ENCODE measurements around the gene NEMP1. TPM values are rescaled to one million over a fixed set of nuclear protein-coding genes. Genes with fewer than 3 reads are reported as not detected.
A peak's percentile ranks its signal among the peaks of the same experiment; 100 is the strongest.

NEMP1 gene
- polyA plus RNA-seq, 2 of the 4 experiments (the other 2 are of a cell fraction) = 12.7 to 28.4 TPM

DNA sequence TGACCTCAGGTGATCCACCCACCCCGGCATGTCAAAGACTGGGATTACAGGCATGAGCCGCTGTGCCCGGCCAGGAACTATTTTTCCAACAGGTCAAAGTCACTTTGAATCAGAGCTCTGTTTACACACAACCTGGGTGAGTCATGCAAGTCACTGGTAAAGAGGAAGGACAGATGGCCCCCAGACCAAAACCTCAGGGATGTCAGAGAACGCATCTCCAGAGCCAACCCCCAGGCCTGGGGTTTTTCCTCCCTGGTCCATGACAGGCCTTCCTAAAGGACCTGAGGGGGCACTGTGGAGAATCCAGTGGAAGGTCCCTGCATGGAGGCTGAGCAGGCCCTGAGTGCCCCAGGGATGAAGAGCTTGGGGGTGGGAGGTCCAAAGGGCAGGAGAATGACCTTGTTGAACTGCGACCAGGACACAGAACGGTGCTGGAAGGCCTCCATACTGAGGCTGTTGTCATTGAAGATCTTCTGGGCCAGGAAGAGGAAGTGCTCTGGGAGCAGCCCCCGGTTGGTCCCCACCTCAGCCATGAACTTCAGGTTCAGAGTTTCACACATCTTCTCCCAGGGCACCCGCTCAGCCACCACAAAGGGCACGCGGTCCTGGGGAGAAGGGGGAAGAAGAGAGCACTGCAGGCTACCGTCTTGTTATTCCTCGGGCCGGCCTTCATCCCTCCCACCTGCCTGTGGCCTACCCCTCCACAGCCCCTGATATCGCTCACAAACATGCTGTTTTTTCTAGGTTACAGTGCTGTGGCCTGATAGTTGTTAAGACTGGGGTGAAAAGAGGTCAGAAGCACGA is 23.5 kb upstream of the NEMP1 start:
- Histone ChIP-seq H3K4me2 (peak overlapping the region; percentile 39), H3K4me1 (peaks cover 19% of the 10 kb centered on the region), H3K27ac (peak overlapping the region; percentile 13 to 68; a peak in 4 of 6 replicates), H3K4me3 (no peak overlapping the region), H3K9me3 (no peaks in the 10 kb centered on the region)
- DNase-seq (ENCODE audit: low read depth in 1 of 2, low spot score in 1 of 2) = peak; percentile 66 to 74
- TF ChIP-seq MAZ (IDR thresholded peaks at IDR 0.05; ENCODE audit: borderline replicate concordance, low read depth, low read length) = no peak
- no peak; the same call in 1 of the 2 replicates for TF ChIP-seq FOSL2 (IDR thresholded peaks at IDR 0.05)
- peak; percentile 76 for TF ChIP-seq FOSL2 (CRISPR knock-in tag; IDR thresholded peaks at IDR 0.05)
- WGBS (ENCODE audit: missing lambda C conversion rate) = 63% methylated on average over 15 of the region's 15 CpGs
- POLR2A ChIA-PET = interaction anchor here (1.0 to 1.7 kb wide), 5 partner anchors 9 to 14 kb away, joined by 4 to 11 read pairs (median 6); partner anchors contain the start of genes NAB2 and STAT6
- CTCF ChIA-PET = interaction anchor here (0.6 to 18.3 kb wide), 6 partner anchors 6 to 687 kb away, joined by 3 to 440 read pairs (median 12); partner anchors contain the start of genes NEMP1 and STAT6
- no peak for FAIRE-seq
- ATAC-seq = peak; percentile 58 to 65

- Histone ChIP-seq H3K4me3 (no peak overlapping the region), H3K4me2 (no peak overlapping the region), H3K27ac (no peak overlapping the region), H3K4me1 (peaks cover 23% of the 10 kb centered on the region), H3K9me3 (no peaks in the 10 kb centered on the region)
- CTCF ChIA-PET = interaction anchor here (0.7 to 18.3 kb wide), 9 partner anchors 8 to 141 kb away, joined by 3 to 330 read pairs (median 10); partner anchors contain the start of genes NAB2 and STAT6
- FAIRE-seq (no peak), DNase-seq (ENCODE audit: low read depth in 1 of 2, low spot score in 1 of 2) (no peak), ATAC-seq (no peak)
- POLR2A ChIA-PET = interaction anchor here (1.0 kb wide), 1 partner anchor 12 kb away, joined by 3 read pairs; no protein-coding TSS in a partner anchor
- 92% methylated on average over 12 of the region's 12 CpGs for WGBS (ENCODE audit: missing lambda C conversion rate)
- TF ChIP-seq JUN (IDR thresholded peaks at IDR 0.05) = no peak
- no peak for TF ChIP-seq HMGXB4 (CRISPR knock-in tag; IDR thresholded peaks at IDR 0.05; ENCODE audit: borderline replicate concordance)
- no peak for TF ChIP-seq CBX2 (IDR thresholded peaks at IDR 0.05; ENCODE audit: borderline replicate concordance, low read depth)
- no peak for TF ChIP-seq HDAC2 (IDR thresholded peaks at IDR 0.05)
- no peak for TF ChIP-seq ESRRA (IDR thresholded peaks at IDR 0.05; ENCODE audit: borderline replicate concordance, low read length)
- no peak for TF ChIP-seq SREBF2 (IDR thresholded peaks at IDR 0.05)
- TF ChIP-seq BHLHE40 (IDR thresholded peaks at IDR 0.05; ENCODE audit: low read depth, low read length) = no peak
- TF ChIP-seq FOSB (CRISPR knock-in tag; IDR thresholded peaks at IDR 0.05) = no peak
- no peak for TF ChIP-seq REST (IDR thresholded peaks at IDR 0.05)
- TF ChIP-seq, protein P1, sequence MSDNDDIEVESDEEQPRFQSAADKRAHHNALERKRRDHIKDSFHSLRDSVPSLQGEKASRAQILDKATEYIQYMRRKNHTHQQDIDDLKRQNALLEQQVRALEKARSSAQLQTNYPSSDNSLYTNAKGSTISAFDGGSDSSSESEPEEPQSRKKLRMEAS (IDR thresholded peaks at IDR 0.05) = no peak
- no peak for TF ChIP-seq NFE2L2 (conservative IDR thresholded peaks at IDR 0.05; ENCODE audit: low read length)
- TF ChIP-seq CHD4 (IDR thresholded peaks at IDR 0.05; ENCODE audit: borderline replicate concordance) = no peak
- TF ChIP-seq MAFK (IDR thresholded peaks at IDR 0.05; ENCODE audit: partially characterized antibody) = no peak
- no peak for TF ChIP-seq CHD2 (IDR thresholded peaks at IDR 0.05; ENCODE audit: low read length, partially characterized antibody)
- no peak for TF ChIP-seq ELK1 (IDR thresholded peaks at IDR 0.05; ENCODE audit: low read depth, low read length)
- no peak for TF ChIP-seq JUNB (IDR thresholded peaks at IDR 0.05)
- TF ChIP-seq HEYL (CRISPR knock-in tag; IDR thresholded peaks at IDR 0.05) = no peak
These were observed 21.2 kb upstream of the NEMP1 start for GRCh38 chr12:57099766-57100165.
